BLaER1 (cell line): ENCODE results near the gene SLC47A1.
A peak's percentile ranks its signal among the peaks of the same experiment; 100 is the strongest.
"Not testable (repeated sequence)": the region's sequence is repeated elsewhere in the genome, so short reads cannot be mapped to it uniquely, and the experiment has no call there.

Source experiments
- H3K27ac ChIP-seq: shearing (Covaris generic); formaldehyde crosslinking; 2 replicates; pipeline ENCODE4 v1.8.1; 2022
- H3K27me3 ChIP-seq: shearing (Covaris generic); formaldehyde crosslinking; 2 replicates; pipeline ENCODE4 v1.8.1; 2022
- H3K36me3 ChIP-seq: shearing (Covaris generic); formaldehyde crosslinking; 2 replicates; pipeline ENCODE4 v1.8.1; 2022
- H3K4me1 ChIP-seq: shearing (Covaris generic); formaldehyde crosslinking; 2 replicates; pipeline ENCODE4 v1.8.1; 2022
- H3K4me2 ChIP-seq: shearing (Covaris generic); formaldehyde crosslinking; 2 replicates; pipeline ENCODE4 v1.8.1; 2022
- H3K4me3 ChIP-seq: shearing (Covaris generic); formaldehyde crosslinking; 2 replicates; pipeline ENCODE4 v1.8.1; 2022
- H3K9ac ChIP-seq: shearing (Covaris generic); formaldehyde crosslinking; 2 replicates; pipeline ENCODE4 v1.8.1; 2022
- H3K9me3 ChIP-seq: shearing (Covaris generic); formaldehyde crosslinking; 2 replicates; pipeline ENCODE4 v1.8.1; 2022
- H4K20me1 ChIP-seq: shearing (Covaris generic); formaldehyde crosslinking; 2 replicates; pipeline ENCODE4 v1.8.1; 2022
- Cebpa-rat ChIP-seq: shearing (Covaris generic); IDR thresholded peaks from 2 replicates; pipeline ENCODE4 v1.8.1; 2022

The SLC47A1 gene

DNA sequence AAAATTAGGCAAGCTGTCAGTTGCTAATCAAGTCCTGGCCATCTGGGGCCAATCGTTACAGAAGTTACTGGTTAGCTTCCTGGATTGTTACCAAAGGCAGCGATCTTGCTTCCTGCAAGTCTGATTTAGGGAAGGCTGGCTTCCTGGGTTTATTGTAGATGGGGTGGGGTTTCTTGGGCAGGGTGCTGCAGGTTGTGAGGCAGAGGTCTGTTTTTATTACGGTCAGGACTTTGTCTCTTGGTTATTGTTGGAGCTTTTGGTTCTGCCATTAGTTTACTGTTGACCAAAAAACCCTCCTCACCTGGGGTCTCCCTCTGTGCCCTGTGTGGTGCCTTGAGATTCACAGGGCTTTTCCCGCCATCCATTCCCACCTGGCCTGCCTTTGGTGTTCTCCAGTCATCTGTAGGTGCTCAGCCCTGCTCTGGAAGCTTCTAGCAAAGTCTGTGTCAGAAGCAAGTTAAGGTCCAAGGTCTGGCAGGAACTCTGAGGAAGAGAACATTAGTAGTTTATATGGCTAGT, 36.9 kb downstream of the SLC47A1 start:
- no peaks in the 10 kb centered on the region for H3K9me3 ChIP-seq
- H3K27me3 ChIP-seq = no peaks in the 10 kb centered on the region
- H3K27ac ChIP-seq = peak overlapping the region; percentile 80
- H3K9ac ChIP-seq = no peak overlapping the region; the same call in 1 of the 2 replicates
- no peaks in the 10 kb centered on the region for H4K20me1 ChIP-seq
- H3K4me1 ChIP-seq = peaks cover 45% of the 10 kb centered on the region
- H3K4me2 ChIP-seq = peak overlapping the region; percentile 71
- H3K4me3 ChIP-seq = peak overlapping the region; percentile 21; the same call in 1 of the 2 replicates
- TF ChIP-seq Cebpa-rat = no peak
- no peaks in the 10 kb centered on the region for H3K36me3 ChIP-seq

DNA sequence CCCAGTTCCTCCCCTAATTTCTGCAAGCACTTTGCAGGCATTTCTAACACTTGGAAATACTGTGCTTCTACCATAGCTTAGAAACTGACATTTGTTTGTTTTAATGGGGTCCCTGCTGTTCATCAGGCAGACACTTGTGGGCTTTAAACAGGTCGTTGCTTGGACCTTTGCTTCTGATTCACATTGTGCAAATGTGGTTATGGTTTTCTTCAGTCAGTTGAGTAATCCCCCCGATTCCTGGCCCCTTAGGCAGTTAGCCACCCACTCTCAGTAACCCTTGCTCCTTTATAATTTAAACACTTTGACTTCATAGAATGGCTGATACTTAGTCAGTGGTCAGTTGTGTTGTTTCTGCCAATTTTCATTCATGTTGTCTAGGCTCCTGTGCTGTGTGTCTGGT, 39.4 kb downstream of the SLC47A1 start:
- H3K36me3 ChIP-seq = no peaks in the 10 kb centered on the region
- H3K4me2 ChIP-seq = no peak overlapping the region
- H3K9me3 ChIP-seq = no peaks in the 10 kb centered on the region
- H3K27me3 ChIP-seq = no peaks in the 10 kb centered on the region
- H3K9ac ChIP-seq = no peak overlapping the region
- no peak for TF ChIP-seq Cebpa-rat
- H3K27ac ChIP-seq = no peak overlapping the region
- no peaks in the 10 kb centered on the region for H4K20me1 ChIP-seq
- H3K4me1 ChIP-seq = peaks cover 45% of the 10 kb centered on the region
- H3K4me3 ChIP-seq = no peak overlapping the region

DNA sequence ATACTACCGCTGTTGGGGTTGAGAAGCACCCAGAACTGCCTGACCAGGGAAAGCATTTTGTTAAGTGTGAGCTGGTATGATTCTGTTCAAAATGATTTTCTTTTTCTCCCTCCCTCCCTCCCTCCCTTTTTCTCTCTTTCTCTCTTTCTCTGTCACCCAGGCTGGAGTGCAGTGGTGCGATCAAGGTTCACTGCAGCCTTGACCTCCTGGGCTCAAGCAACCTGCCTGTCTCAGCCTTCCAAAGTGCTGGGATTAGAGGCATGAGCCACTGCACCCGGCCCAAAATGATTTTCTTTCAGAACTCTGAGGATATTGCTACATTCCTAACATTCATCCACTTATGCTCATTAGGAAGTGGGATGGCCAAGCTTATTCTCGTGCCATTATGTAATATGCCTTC, 41.3 kb downstream of the SLC47A1 start:
- Histone ChIP-seq H3K27me3 (no peaks in the 10 kb centered on the region), H3K4me3 (no peak overlapping the region), H3K4me1 (peaks cover 30% of the 10 kb centered on the region), H3K27ac (no peak overlapping the region), H3K9me3 (no peaks in the 10 kb centered on the region), H3K4me2 (no peak overlapping the region), H4K20me1 (no peaks in the 10 kb centered on the region), H3K9ac (no peak overlapping the region), H3K36me3 (no peaks in the 10 kb centered on the region)
- TF ChIP-seq Cebpa-rat = no peak

DNA sequence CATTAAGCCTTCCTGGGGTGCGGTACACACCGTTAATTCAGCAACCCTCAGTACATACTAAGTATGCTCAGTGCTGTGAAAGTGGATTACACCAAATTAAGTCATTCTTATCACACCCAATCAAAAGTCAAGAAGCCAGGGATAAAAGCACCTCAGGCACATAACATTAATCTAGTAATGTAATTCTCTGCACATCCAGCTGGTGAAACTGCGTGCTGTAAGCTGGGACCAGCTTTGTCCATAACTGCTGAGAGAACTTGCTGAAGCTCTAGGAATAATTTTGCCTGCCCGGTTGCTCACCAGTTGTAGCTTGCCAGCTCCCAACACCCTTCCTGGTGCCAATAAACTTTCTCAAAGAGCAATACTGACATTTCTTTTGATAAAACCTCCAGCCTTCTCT, 44.9 kb downstream of the SLC47A1 start:
- Histone ChIP-seq H3K4me2 (no peak overlapping the region), H3K27me3 (no peaks in the 10 kb centered on the region), H4K20me1 (no peaks in the 10 kb centered on the region), H3K4me3 (no peak overlapping the region), H3K27ac (no peak overlapping the region), H3K36me3 (no peaks in the 10 kb centered on the region), H3K9me3 (no peaks in the 10 kb centered on the region), H3K9ac (no peak overlapping the region), H3K4me1 (no peaks in the 10 kb centered on the region)
- no peak for TF ChIP-seq Cebpa-rat

DNA sequence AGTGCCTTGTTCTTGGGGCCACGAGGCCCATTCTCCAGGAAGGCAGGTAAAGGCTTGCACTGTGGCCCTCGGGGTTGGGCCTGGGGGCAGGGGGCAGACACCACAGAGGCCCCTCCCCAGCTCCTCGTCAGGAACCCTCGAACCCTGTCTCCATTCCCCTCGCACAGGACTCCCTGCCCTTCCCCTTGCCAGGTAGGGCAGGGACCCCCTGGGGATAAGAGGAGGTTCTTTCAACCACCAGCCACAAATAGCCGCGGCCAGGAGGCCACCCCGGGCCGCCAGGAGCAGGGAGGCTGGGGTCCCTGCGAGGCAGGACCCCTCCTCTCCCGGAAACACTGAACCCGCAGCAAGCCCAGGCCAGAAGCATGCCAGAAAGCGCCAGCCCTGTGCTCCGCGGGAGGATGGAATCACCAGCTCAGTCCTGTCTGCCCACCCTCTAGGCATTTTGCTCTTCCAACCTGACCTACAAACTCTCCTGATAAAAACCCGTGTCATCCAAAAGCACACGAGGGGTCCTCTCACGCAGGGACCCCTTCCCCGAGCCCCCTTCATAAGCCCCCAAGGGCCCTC, 45.6 kb downstream of the SLC47A1 start:
- Histone ChIP-seq H3K9ac (no peak overlapping the region), H3K9me3 (no peaks in the 10 kb centered on the region), H3K27ac (no peak overlapping the region), H3K27me3 (no peaks in the 10 kb centered on the region), H3K4me1 (no peaks in the 10 kb centered on the region), H3K4me3 (no peak overlapping the region), H3K36me3 (no peaks in the 10 kb centered on the region), H3K4me2 (no peak overlapping the region), H4K20me1 (no peaks in the 10 kb centered on the region)
- TF ChIP-seq Cebpa-rat = no peak

DNA sequence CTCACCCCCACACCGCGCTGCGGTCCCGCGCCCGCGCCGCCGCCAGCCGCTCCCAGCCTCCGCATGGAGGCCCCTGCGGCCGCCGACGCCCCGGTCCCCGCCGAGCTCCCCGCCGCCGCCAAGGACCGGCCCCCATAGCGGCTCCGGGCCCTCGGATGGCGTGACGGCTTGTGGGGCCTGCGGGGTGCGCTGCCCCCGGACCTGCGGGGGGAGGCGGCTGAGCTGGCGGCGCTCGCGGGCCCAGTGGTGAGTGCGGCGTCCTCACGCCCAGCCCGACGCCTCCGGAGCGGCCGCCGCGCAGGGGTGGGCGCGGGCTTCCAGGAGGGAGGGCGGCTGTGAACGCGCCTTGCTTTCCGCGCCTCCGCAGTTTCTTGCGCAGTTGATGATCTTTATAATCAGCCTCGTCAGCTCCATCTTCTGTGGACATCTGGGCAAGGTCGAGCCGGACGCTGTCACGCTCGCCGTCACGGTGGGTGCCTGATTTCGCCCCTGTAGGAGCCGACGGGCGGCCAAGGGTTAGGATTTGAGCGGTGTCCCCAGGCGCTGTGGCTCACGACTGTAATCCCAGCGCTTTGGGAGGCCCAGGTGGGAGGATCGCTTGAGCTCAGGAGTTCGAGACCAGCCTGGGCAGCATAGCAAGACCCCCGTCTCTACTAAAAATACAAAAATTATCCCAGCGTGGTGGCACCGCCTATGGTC, 46.4 kb downstream of the SLC47A1 start:
- H3K4me3 ChIP-seq = no peak overlapping the region

DNA sequence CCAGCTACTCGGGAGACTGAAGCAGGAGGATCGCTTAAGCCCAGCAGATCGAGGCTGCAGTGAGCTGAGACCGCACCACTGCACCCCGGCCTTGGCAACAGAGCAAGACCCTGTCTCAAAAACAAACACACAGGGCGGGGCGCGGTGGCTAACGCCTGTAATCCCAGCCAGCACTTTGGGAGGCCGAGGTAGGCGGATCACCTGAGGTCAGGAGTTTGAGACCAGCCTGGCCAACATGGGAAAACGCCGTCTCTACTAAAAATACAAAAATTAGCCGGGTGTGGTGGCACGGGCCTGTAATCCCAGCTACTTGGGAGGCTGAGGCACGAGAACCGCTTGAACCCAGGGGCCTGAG, 46.9 kb downstream of the SLC47A1 start:
- H3K27ac ChIP-seq, H3K4me2 ChIP-seq, H3K4me3 ChIP-seq, H4K20me1 ChIP-seq, H3K9me3 ChIP-seq, H3K4me1 ChIP-seq, H3K9ac ChIP-seq, H3K36me3 ChIP-seq, H3K27me3 ChIP-seq: not testable (repeated sequence)

More for the DNA sequence above, 46.4 kb downstream of the SLC47A1 start:
- Histone ChIP-seq H3K9me3 (no peaks in the 10 kb centered on the region), H3K27me3 (no peaks in the 10 kb centered on the region), H3K27ac (no peak overlapping the region), H4K20me1 (no peaks in the 10 kb centered on the region), H3K4me1 (no peaks in the 10 kb centered on the region), H3K4me2 (no peak overlapping the region), H3K9ac (no peak overlapping the region), H3K36me3 (no peaks in the 10 kb centered on the region)
- no peak for TF ChIP-seq Cebpa-rat

DNA sequence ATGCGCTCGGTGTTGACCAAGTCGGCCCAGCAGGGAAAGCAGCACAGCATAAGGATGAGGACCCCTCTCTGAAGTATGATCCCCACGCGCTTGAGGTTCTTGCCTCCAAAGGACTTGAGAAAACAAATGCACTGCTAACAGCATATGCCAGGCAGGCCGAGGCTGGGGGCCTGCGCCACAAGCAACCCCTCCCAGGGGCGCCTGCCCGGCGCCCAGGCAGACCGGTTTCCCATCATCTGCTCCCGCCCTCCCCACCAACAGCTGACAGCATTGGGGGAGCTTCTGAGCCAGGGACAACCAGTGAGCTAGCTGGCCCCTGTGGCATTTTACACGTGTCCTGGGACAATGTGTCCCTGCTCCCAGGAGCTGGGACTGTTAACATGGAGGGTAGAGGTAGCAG, 48.5 kb downstream of the SLC47A1 start:
- H3K4me2 ChIP-seq, H4K20me1 ChIP-seq, H3K27me3 ChIP-seq, H3K4me3 ChIP-seq, H3K9ac ChIP-seq, H3K36me3 ChIP-seq, H3K9me3 ChIP-seq, H3K27ac ChIP-seq, H3K4me1 ChIP-seq: not testable (repeated sequence)

DNA sequence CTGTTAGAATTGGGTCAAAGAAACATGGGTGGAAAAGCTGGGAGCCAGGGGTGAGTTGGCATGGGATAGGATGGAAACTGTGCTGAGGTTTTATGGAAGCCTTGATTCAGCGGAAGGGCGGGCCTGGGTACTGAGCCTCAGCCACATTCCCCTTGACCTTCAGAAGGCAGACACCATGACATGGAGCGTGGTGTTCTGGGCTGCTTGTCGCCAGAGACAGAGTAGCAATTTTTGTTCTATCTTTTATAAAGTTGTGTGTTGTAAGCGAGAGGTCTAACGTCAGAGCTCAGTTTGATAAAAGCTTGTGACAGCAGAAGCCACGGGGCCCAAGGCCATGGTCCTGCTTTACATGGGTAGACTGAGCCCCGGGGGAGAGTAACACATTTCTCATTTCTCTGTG, 50.2 kb downstream of the SLC47A1 start:
- H3K4me3 ChIP-seq = no peak overlapping the region
- H3K27me3 ChIP-seq = no peaks in the 10 kb centered on the region
- no peak for TF ChIP-seq Cebpa-rat
- H3K9ac ChIP-seq = no peak overlapping the region
- H3K4me1 ChIP-seq = no peaks in the 10 kb centered on the region
- no peaks in the 10 kb centered on the region for H4K20me1 ChIP-seq
- no peaks in the 10 kb centered on the region for H3K36me3 ChIP-seq
- no peak overlapping the region for H3K27ac ChIP-seq
- H3K4me2 ChIP-seq = no peak overlapping the region
- no peaks in the 10 kb centered on the region for H3K9me3 ChIP-seq

DNA sequence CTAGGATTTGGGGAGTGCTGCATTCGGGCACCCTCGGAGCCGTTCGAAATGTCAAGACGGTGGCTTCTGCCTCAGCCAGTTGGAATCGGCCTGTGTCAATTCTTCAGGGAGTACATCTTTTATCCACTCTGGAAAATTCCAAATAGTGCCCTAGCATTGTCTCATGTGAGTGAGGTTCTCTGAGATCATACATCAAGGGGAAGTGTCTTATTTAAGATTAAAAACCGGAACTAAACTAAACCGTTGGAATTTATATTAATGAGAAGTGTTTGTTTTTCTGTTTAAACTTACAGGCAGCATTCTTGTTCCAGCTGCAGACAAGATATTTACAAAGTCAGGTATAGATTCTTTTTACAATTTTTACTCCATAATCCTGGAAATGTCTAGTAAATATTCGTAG, 56.8 kb downstream of the SLC47A1 start:
- Histone ChIP-seq H3K9ac (no peak overlapping the region), H3K4me1 (peaks cover 12% of the 10 kb centered on the region), H3K9me3 (no peaks in the 10 kb centered on the region), H3K4me3 (no peak overlapping the region), H3K4me2 (peak overlapping the region; percentile 47; the same call in 1 of the 2 replicates), H3K36me3 (no peaks in the 10 kb centered on the region), H3K27me3 (no peaks in the 10 kb centered on the region), H4K20me1 (no peaks in the 10 kb centered on the region), H3K27ac (no peak overlapping the region)
- no peak for TF ChIP-seq Cebpa-rat
